ENCODE results near the gene FUS. TPM values are rescaled to one million over a fixed set of nuclear protein-coding genes. Genes with fewer than 3 reads are reported as not detected.
"Not testable (repeated sequence)": the region's sequence is repeated elsewhere in the genome, so short reads cannot be mapped to it uniquely, and the experiment has no call there.

The FUS gene
- total RNA-seq, 2 donors from 2014 or later: 698 to 827 TPM

DNA sequence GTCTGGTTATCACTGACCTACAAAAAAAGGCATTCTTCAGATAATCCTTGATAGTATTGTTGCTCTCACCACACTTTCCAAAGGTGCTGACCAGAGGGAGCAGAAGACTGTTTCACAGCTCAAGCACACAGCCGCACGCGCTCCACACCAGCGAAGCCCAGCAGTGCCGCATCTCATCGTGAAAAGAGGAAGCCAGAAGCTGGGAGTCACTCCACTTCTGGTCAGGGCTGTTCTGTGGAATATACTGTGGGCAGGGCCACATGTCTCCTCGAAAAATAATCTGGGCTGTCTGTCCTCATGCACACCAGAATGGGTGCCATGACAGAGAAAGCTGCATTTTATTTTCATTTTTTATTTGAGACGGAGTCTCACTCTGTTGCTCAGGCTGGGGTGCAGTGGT lies 22.8 kb upstream of the FUS start:
- H3K9me3 ChIP-seq (ENCODE audit: control insufficient read depth, low read length): no peaks in the 10 kb centered on the region
- H3K27me3 ChIP-seq (ENCODE audit: control insufficient read depth, insufficient read depth, low read length, poor library complexity, severe bottlenecking): no peaks in the 10 kb centered on the region
- TF ChIP-seq, protein P1, sequence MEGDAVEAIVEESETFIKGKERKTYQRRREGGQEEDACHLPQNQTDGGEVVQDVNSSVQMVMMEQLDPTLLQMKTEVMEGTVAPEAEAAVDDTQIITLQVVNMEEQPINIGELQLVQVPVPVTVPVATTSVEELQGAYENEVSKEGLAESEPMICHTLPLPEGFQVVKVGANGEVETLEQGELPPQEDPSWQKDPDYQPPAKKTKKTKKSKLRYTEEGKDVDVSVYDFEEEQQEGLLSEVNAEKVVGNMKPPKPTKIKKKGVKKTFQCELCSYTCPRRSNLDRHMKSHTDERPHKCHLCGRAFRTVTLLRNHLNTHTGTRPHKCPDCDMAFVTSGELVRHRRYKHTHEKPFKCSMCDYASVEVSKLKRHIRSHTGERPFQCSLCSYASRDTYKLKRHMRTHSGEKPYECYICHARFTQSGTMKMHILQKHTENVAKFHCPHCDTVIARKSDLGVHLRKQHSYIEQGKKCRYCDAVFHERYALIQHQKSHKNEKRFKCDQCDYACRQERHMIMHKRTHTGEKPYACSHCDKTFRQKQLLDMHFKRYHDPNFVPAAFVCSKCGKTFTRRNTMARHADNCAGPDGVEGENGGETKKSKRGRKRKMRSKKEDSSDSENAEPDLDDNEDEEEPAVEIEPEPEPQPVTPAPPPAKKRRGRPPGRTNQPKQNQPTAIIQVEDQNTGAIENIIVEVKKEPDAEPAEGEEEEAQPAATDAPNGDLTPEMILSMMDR (conservative IDR thresholded peaks at IDR 0.05): no peak
- H3K9ac ChIP-seq (ENCODE audit: extremely low read depth, low read length, poor library complexity, severe bottlenecking): no peak overlapping the region
- H3K4me3 ChIP-seq (ENCODE audit: low read length): no peak overlapping the region
- DNase-seq: no peak
- peaks cover 7% of the 10 kb centered on the region for H3K4me1 ChIP-seq (ENCODE audit: control insufficient read depth, insufficient read depth, low read length)
- no peak overlapping the region for H3K27ac ChIP-seq (ENCODE audit: low read depth, low read length)
- H3K4me1 Mint-ChIP-seq: peaks cover 8% of the 10 kb centered on the region
- WGBS, 2 experiments (ENCODE audit: insufficient coverage in 1 of 2, insufficient read length in 1 of 2): 83 to 87% methylated on average over 7 to 8 of the region's 8 CpGs
- no peak overlapping the region for H3K4me3 Mint-ChIP-seq
- H3K27me3 Mint-ChIP-seq (ENCODE audit: insufficient read depth): peaks cover 6% of the 10 kb centered on the region
- H3K9me3 Mint-ChIP-seq: no peaks in the 10 kb centered on the region
- no peak overlapping the region for H3K27ac Mint-ChIP-seq
- no peaks in the 10 kb centered on the region for H3K36me3 Mint-ChIP-seq (ENCODE audit: low read depth)
- H3K36me3 ChIP-seq (ENCODE audit: control insufficient read depth, insufficient read depth, low read length): no peaks in the 10 kb centered on the region

DNA sequence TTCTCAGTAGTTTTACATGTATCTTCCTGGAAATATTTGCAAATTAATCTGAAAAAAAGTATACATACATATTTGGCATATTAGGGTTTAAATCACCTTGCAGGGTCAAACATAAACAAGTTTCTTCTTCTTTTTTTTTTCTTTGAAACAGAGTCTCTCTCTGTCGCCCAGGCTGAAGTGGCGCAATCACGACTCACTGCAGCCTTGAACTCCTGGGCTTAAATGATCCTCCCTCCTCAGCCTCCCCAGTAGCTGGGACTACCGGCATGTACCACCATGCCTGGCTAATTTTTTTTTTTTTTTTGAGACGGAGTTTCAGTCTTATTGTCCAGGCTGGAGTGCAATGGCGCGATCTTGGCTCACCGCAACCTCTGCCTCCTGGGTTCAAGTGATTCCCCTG lies 12.6 kb upstream of the FUS start:
- Mint-ChIP-seq H3K9me3 (peaks cover 4% of the 10 kb centered on the region), H3K36me3 (ENCODE audit: low read depth) (no peaks in the 10 kb centered on the region), H3K27ac (no peak overlapping the region), H3K27me3 (ENCODE audit: insufficient read depth) (no peaks in the 10 kb centered on the region), H3K4me3 (no peak overlapping the region), H3K4me1 (peaks cover 5% of the 10 kb centered on the region)
- Histone ChIP-seq H3K9me3 (ENCODE audit: control insufficient read depth, low read length) (no peaks in the 10 kb centered on the region), H3K4me1 (ENCODE audit: control insufficient read depth, insufficient read depth, low read length) (peaks cover 3% of the 10 kb centered on the region), H3K27ac (ENCODE audit: low read depth, low read length) (no peak overlapping the region), H3K36me3 (ENCODE audit: control insufficient read depth, insufficient read depth, low read length) (no peaks in the 10 kb centered on the region), H3K9ac (ENCODE audit: extremely low read depth, low read length, poor library complexity, severe bottlenecking) (no peak overlapping the region), H3K4me3 (ENCODE audit: low read length) (no peak overlapping the region), H3K27me3 (ENCODE audit: control insufficient read depth, insufficient read depth, low read length, poor library complexity, severe bottlenecking) (no peaks in the 10 kb centered on the region)
- no peak for DNase-seq
- 94 to 96% methylated on average over 7 to 8 of the region's 8 CpGs for WGBS, 2 experiments (ENCODE audit: insufficient coverage in 1 of 2, insufficient read length in 1 of 2)
- TF ChIP-seq, protein P1 (conservative IDR thresholded peaks at IDR 0.05): no peak

DNA sequence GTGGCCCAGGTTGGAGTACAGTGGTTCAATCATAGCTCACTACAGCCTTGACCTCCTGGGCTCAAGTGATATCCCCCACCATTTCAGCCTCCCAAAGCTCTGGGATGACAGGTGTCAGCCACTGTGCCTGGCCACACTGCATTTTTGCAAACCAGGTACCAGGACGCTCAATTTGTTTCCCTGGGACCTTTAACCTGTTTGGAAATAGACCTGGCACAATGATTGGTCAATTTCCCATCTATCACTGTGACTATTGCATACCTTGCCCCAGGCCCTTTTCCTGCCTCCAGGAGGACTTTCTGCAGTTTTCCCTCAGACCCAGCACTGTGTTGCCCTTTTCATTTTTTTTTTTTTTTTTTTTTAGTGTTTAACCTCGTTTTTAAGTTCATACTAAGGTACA lies 11.1 kb upstream of the FUS start:
- no peak overlapping the region for H3K4me3 ChIP-seq (ENCODE audit: low read length)
- no peak overlapping the region for H3K27ac Mint-ChIP-seq
- H3K9me3 ChIP-seq (ENCODE audit: control insufficient read depth, low read length): no peaks in the 10 kb centered on the region
- WGBS, 2 experiments (ENCODE audit: insufficient coverage in 1 of 2, insufficient read length in 1 of 2): 82 to 83% methylated on average over 1 of the region's 2 CpGs
- no peaks in the 10 kb centered on the region for H3K36me3 Mint-ChIP-seq (ENCODE audit: low read depth)
- no peaks in the 10 kb centered on the region for H3K27me3 ChIP-seq (ENCODE audit: control insufficient read depth, insufficient read depth, low read length, poor library complexity, severe bottlenecking)
- peaks cover 5% of the 10 kb centered on the region for H3K4me1 Mint-ChIP-seq
- TF ChIP-seq, protein P1 (conservative IDR thresholded peaks at IDR 0.05): no peak
- H3K36me3 ChIP-seq (ENCODE audit: control insufficient read depth, insufficient read depth, low read length): no peaks in the 10 kb centered on the region
- no peak for DNase-seq
- H3K27ac ChIP-seq (ENCODE audit: low read depth, low read length): no peak overlapping the region
- H3K9me3 Mint-ChIP-seq: peaks cover 4% of the 10 kb centered on the region
- no peaks in the 10 kb centered on the region for H3K27me3 Mint-ChIP-seq (ENCODE audit: insufficient read depth)
- H3K4me1 ChIP-seq (ENCODE audit: control insufficient read depth, insufficient read depth, low read length): peaks cover 3% of the 10 kb centered on the region
- no peak overlapping the region for H3K9ac ChIP-seq (ENCODE audit: extremely low read depth, low read length, poor library complexity, severe bottlenecking)
- H3K4me3 Mint-ChIP-seq: no peak overlapping the region

DNA sequence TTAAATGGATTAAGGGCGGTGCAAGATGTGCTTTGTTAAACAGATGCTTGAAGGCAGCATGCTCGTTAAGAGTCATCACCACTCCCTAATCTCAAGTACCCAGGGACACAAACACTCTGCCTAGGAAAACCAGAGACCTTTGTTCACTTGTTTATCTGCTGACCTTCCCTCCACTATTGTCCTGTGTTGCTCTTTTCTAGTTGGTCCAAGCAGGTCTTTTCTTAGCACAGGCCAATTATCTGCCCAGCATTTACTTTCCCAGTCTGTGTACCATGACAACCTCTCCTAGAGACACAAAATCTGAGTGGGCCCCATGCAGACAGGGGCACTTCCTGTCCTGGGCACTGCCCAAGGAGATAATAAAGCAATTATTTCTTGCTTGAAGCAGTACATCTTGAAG lies 9.9 kb upstream of the FUS start:
- H3K27me3 ChIP-seq (ENCODE audit: control insufficient read depth, insufficient read depth, low read length, poor library complexity, severe bottlenecking); H3K4me3 ChIP-seq (ENCODE audit: low read length); DNase-seq; H3K4me1 ChIP-seq (ENCODE audit: control insufficient read depth, insufficient read depth, low read length); H3K9ac ChIP-seq (ENCODE audit: extremely low read depth, low read length, poor library complexity, severe bottlenecking); H3K36me3 ChIP-seq (ENCODE audit: control insufficient read depth, insufficient read depth, low read length); H3K9me3 Mint-ChIP-seq; H3K27me3 Mint-ChIP-seq (ENCODE audit: insufficient read depth); H3K36me3 Mint-ChIP-seq (ENCODE audit: low read depth); H3K4me3 Mint-ChIP-seq; H3K9me3 ChIP-seq (ENCODE audit: control insufficient read depth, low read length); H3K4me1 Mint-ChIP-seq: not testable (repeated sequence)
- no CpG with 5 or more reads among the region's 2 CpGs for WGBS, 2 experiments (ENCODE audit: insufficient coverage in 1 of 2, insufficient read length in 1 of 2)
- peak overlapping the region; percentile 61 for H3K27ac ChIP-seq (ENCODE audit: low read depth, low read length)
- peak overlapping the region; percentile 44 for H3K27ac Mint-ChIP-seq
